ENCODE data around the gene FADS2.

The FADS2 gene

GRCh38 chr11:61803889-61804647, 24.0 kb upstream of the FADS2 start:
- DNase-seq (ENCODE audit: low read depth) = no peak
- TF ChIP-seq CTCF (IDR thresholded peaks at IDR 0.05; ENCODE audit: low read depth, low read length, missing control alignments) = no peak
- no peak overlapping the region for H3K4me3 ChIP-seq (ENCODE audit: low read depth, low read length)
- in situ Hi-C loops (cut with HindIII; ENCODE audit: low sequenced_read_pairs) = no loop called here

GRCh38 chr11:61805146-61805545, 23.0 kb upstream of the FADS2 start:
- DNase-seq (ENCODE audit: low read depth) = no peak
- TF ChIP-seq CTCF (IDR thresholded peaks at IDR 0.05; ENCODE audit: low read depth, low read length, missing control alignments) = no peak
- in situ Hi-C loops (cut with HindIII; ENCODE audit: low sequenced_read_pairs) = no loop called here
- H3K4me3 ChIP-seq (ENCODE audit: low read depth, low read length) = no peak overlapping the region

- in situ Hi-C loops (cut with HindIII; ENCODE audit: low sequenced_read_pairs) = no loop called here
- no peak overlapping the region for H3K4me3 ChIP-seq (ENCODE audit: low read depth, low read length)
- TF ChIP-seq CTCF (IDR thresholded peaks at IDR 0.05; ENCODE audit: low read depth, low read length, missing control alignments) = no peak
- DNase-seq (ENCODE audit: low read depth) = no peak
Measured at GRCh38 chr11:61806785-61807184, 21.3 kb upstream of the FADS2 start.

- no peak overlapping the region for H3K4me3 ChIP-seq (ENCODE audit: low read depth, low read length)
- no peak for DNase-seq (ENCODE audit: low read depth)
- no peak for TF ChIP-seq CTCF (IDR thresholded peaks at IDR 0.05; ENCODE audit: low read depth, low read length, missing control alignments)
- in situ Hi-C loops (cut with HindIII; ENCODE audit: low sequenced_read_pairs) = loop anchor here (10.0 kb wide), 2 partner anchors 114 to 294 kb away; no protein-coding TSS in a partner anchor
Measured at GRCh38 chr11:61810671-61811175, 17.4 kb upstream of the FADS2 start.

GRCh38 chr11:61811831-61812230, 16.3 kb upstream of the FADS2 start:
- no peak for DNase-seq (ENCODE audit: low read depth)
- H3K4me3 ChIP-seq (ENCODE audit: low read depth, low read length) = no peak overlapping the region
- in situ Hi-C loops (cut with HindIII; ENCODE audit: low sequenced_read_pairs) = loop anchor here (10.0 kb wide), 2 partner anchors 113 to 293 kb away; no protein-coding TSS in a partner anchor
- TF ChIP-seq CTCF (IDR thresholded peaks at IDR 0.05; ENCODE audit: low read depth, low read length, missing control alignments) = no peak

GRCh38 chr11:61812736-61813411, 15.2 kb upstream of the FADS2 start:
- no peak overlapping the region for H3K4me3 ChIP-seq (ENCODE audit: low read depth, low read length)
- in situ Hi-C loops (cut with HindIII; ENCODE audit: low sequenced_read_pairs) = loop anchor here (10.0 kb wide), 2 partner anchors 112 to 292 kb away; no protein-coding TSS in a partner anchor
- no peak for TF ChIP-seq CTCF (IDR thresholded peaks at IDR 0.05; ENCODE audit: low read depth, low read length, missing control alignments)
- DNase-seq (ENCODE audit: low read depth) = no peak
